NCI-H1092 treated with DMSO at 0.1 percent for 48 hours (cell line): Measurements from ENCODE around the gene FNDC10.
"Not testable (repeated sequence)": the region's sequence is repeated elsewhere in the genome, so short reads cannot be mapped to it uniquely, and the experiment has no call there.

Experiments
- DNase-seq: peaks from one replicate; lab custom pipeline; 2025; lab: John Stamatoyannopoulos, UW

The FNDC10 gene

GRCh38 chr1:1567152-1567875, 32.6 kb downstream of the FNDC10 start:
- no peak for DNase-seq

- no peak for DNase-seq
These were observed 34.6 kb downstream of the FNDC10 start for GRCh38 chr1:1565340-1565739.

- no peak for DNase-seq
These were observed 35.7 kb downstream of the FNDC10 start for GRCh38 chr1:1564268-1564667.

- no peak for DNase-seq
These were observed 36.2 kb downstream of the FNDC10 start for GRCh38 chr1:1563688-1564087.

GRCh38 chr1:1562556-1563195, 37.3 kb downstream of the FNDC10 start:
- DNase-seq = no peak

- DNase-seq = no peak
These were observed 38.0 kb downstream of the FNDC10 start for GRCh38 chr1:1561801-1562470.

- DNase-seq = no peak
These were observed 39.8 kb downstream of the FNDC10 start for GRCh38 chr1:1560178-1560577.

- DNase-seq = no peak
These were observed 40.9 kb downstream of the FNDC10 start for GRCh38 chr1:1559066-1559465.

- DNase-seq = no peak
These were observed 41.3 kb downstream of the FNDC10 start for GRCh38 chr1:1558591-1558990.

- DNase-seq = not testable (repeated sequence)
These were observed 42.2 kb downstream of the FNDC10 start for GRCh38 chr1:1557688-1558087.

- not testable (repeated sequence) for DNase-seq
These were observed 43.0 kb downstream of the FNDC10 start for GRCh38 chr1:1556961-1557360.

GRCh38 chr1:1556505-1556904, 43.4 kb downstream of the FNDC10 start:
- DNase-seq = no peak

- DNase-seq = no peak
These were observed 44.7 kb downstream of the FNDC10 start for GRCh38 chr1:1554926-1555915.

- DNase-seq = no peak
These were observed 45.4 kb downstream of the FNDC10 start for GRCh38 chr1:1554550-1554925.

- no peak for DNase-seq
These were observed 46.0 kb downstream of the FNDC10 start for GRCh38 chr1:1553821-1554494.

- no peak for DNase-seq
These were observed 47.7 kb downstream of the FNDC10 start for GRCh38 chr1:1552263-1552639.

- no peak for DNase-seq
These were observed 48.2 kb downstream of the FNDC10 start for GRCh38 chr1:1551524-1552262.

GRCh38 chr1:1550591-1551432, 49.1 kb downstream of the FNDC10 start:
- DNase-seq = no peak

GRCh38 chr1:1550087-1550486, 49.8 kb downstream of the FNDC10 start:
- DNase-seq = no peak

GRCh38 chr1:1548591-1548990, 51.3 kb downstream of the FNDC10 start:
- no peak for DNase-seq
